Kidney (tissue), 14 donors: Measurements from ENCODE around the gene AXIN1. TPM values are rescaled to one million over a fixed set of nuclear protein-coding genes. Genes with fewer than 3 reads are reported as not detected.
A peak's percentile ranks its signal among the peaks of the same experiment; 100 is the strongest.

ENCODE experiments used
- DNase-seq, 5 donors: peaks; one replicate each; pipeline ENCODE4 v3.0.0-alpha.2; 2013 to 2020
- FAIRE-seq: peaks from 2 replicates; lab custom pipeline; 2012; peaks lifted over from hg19 to GRCh38; lab: Jason Lieb, UNC
- H3K27ac ChIP-seq, 2 donors: one replicate each; pipeline ENCODE4 v1.7.0; 2013; ENCODE audit warnings: low read depth in 2 of 2, low read length in 2 of 2, inconsistent platforms in 1 of 2
- H3K27me3 ChIP-seq: one replicate; pipeline ENCODE4 v1.7.1; 2013; ENCODE audit warnings: low read length, inconsistent platforms; ENCODE audit not compliant: control insufficient read depth, insufficient read depth
- H3K36me3 ChIP-seq, 3 donors: one replicate each; pipeline versions ENCODE4 v1.7.0 to v1.7.1; 2013; ENCODE audit warnings: low read length in 3 of 3, control low read depth in 1 of 3, inconsistent platforms in 1 of 3; ENCODE audit not compliant: insufficient read depth in 3 of 3, control insufficient read depth in 2 of 3
- H3K4me1 ChIP-seq, 3 donors: one replicate each; pipeline versions ENCODE4 v1.7.0 to v1.7.1; 2013; ENCODE audit warnings: low read length in 3 of 3, inconsistent platforms in 1 of 3, low read depth in 1 of 3; ENCODE audit not compliant: control insufficient read depth in 2 of 3, insufficient read depth in 2 of 3
- H3K4me3 ChIP-seq, 3 donors: one replicate each; pipeline versions ENCODE4 v1.7.0 to v1.8.1; 2013; ENCODE audit warnings: low read length in 3 of 3, control low read depth in 1 of 3, inconsistent platforms in 1 of 3
- H3K9ac ChIP-seq, 3 donors: one replicate each; pipeline versions ENCODE4 v1.7.0 to v1.7.1; 2013; ENCODE audit warnings: low read length in 3 of 3, control low read depth in 1 of 3, inconsistent platforms in 1 of 3
- H3K9me3 ChIP-seq, 3 donors: one replicate each; pipeline versions ENCODE4 v1.7.0 to v1.7.1; 2013; ENCODE audit warnings: low read length in 3 of 3, control low read depth in 1 of 3, inconsistent platforms in 1 of 3; ENCODE audit not compliant: control insufficient read depth in 2 of 3, insufficient read depth in 1 of 3
- intact Hi-C: fragments of 100-400 bp; cut with DNase I; formaldehyde crosslinking; loops from one replicate; pipeline ENCODE4 v1.11.1; 2022
- polyA plus RNA-seq: library from polyadenylated mRNA; stranded (reverse); fragments of 350-450 nt; fragmentation: Illumina TruSeq; extraction: RNeasy Lipid Tissue Mini Kit (QIAGEN cat#74804); gene quantifications from one replicate; pipeline ENCODE4 v1.2.3, GENCODE V29; 2014; ENCODE audit warnings: low read depth, low replicate concordance; ENCODE audit not compliant: insufficient read depth
- total RNA-seq: library from RNA; stranded (reverse); fragmentation: NEBNext Ultra II Directional; extraction: Animal tissue kit (Norgen Biotek cat#: 25700); gene quantifications from one replicate; pipeline ENCODE4 v1.2.1, GENCODE V29; 2021
- TF ChIP-seq, protein P1 (sequence below): IDR thresholded peaks from 3 replicates; pipeline ENCODE4 v1.5.1; 2012; ENCODE audit warnings: mild to moderate bottlenecking, moderate library complexity, borderline replicate concordance; ENCODE audit not compliant: insufficient read depth; ENCODE audit errors: extremely low read depth
- donor health status: control.
- donor health status: control.
- donor health status: control.
- donor health status: control.
- donor health status: control.
- donor health status: DM: yes; HTN: yes; CAD: no.
- donor health status: Normal renal cell carcinoma (clear cell type).

AXIN1 gene
- total and polyA plus RNA-seq, 2 donors from 2014 or later, result 9.7 to 24.6 TPM

DNA sequence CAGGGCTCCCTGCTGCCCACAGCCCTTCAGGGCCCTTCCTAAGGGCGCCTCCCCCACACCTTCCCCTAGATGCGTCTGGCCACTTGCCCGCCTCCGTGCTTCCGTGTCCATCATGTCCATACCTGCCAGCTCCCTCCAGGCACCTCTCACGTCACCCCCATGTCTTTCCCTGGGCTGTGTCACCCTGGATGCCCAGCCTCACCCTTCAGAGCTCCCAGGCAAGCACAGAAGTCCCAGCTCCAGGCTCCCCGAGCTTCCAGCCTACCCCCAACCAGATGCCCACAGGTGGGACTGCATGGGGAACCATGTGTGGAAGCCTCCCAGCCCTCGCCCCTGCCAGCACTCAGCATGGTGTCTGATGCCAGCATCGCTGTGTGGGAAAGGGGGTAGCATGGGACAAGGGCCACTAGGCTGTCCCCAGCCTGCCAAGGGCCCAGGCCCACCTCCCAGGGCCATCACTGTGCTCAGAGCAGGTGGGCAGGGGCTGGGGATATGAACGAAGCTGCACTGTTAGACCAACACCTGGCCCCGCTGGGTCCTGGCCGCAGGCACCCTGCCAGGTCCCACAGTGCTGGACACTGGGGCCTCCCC lies 1.9 kb upstream of the AXIN1 start:
- Histone ChIP-seq H3K27me3 (no peaks in the 10 kb centered on the region), H3K4me1 (peaks cover 0 to 4% (median 0%) of the 10 kb centered on the region in 3 donors), H3K9ac (no peak overlapping the region), H3K4me3 (no peak overlapping the region), H3K27ac (no peak overlapping the region), H3K9me3 (no peaks in the 10 kb centered on the region), H3K36me3 (peaks cover 0 to 6% (median 0%) of the 10 kb centered on the region in 3 donors)
- DNase-seq (peak in 1 of 5 donors; percentile 76), FAIRE-seq (no peak)
- TF ChIP-seq, protein P1, sequence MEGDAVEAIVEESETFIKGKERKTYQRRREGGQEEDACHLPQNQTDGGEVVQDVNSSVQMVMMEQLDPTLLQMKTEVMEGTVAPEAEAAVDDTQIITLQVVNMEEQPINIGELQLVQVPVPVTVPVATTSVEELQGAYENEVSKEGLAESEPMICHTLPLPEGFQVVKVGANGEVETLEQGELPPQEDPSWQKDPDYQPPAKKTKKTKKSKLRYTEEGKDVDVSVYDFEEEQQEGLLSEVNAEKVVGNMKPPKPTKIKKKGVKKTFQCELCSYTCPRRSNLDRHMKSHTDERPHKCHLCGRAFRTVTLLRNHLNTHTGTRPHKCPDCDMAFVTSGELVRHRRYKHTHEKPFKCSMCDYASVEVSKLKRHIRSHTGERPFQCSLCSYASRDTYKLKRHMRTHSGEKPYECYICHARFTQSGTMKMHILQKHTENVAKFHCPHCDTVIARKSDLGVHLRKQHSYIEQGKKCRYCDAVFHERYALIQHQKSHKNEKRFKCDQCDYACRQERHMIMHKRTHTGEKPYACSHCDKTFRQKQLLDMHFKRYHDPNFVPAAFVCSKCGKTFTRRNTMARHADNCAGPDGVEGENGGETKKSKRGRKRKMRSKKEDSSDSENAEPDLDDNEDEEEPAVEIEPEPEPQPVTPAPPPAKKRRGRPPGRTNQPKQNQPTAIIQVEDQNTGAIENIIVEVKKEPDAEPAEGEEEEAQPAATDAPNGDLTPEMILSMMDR, result no peak
- intact Hi-C loops, result no loop called here

DNA sequence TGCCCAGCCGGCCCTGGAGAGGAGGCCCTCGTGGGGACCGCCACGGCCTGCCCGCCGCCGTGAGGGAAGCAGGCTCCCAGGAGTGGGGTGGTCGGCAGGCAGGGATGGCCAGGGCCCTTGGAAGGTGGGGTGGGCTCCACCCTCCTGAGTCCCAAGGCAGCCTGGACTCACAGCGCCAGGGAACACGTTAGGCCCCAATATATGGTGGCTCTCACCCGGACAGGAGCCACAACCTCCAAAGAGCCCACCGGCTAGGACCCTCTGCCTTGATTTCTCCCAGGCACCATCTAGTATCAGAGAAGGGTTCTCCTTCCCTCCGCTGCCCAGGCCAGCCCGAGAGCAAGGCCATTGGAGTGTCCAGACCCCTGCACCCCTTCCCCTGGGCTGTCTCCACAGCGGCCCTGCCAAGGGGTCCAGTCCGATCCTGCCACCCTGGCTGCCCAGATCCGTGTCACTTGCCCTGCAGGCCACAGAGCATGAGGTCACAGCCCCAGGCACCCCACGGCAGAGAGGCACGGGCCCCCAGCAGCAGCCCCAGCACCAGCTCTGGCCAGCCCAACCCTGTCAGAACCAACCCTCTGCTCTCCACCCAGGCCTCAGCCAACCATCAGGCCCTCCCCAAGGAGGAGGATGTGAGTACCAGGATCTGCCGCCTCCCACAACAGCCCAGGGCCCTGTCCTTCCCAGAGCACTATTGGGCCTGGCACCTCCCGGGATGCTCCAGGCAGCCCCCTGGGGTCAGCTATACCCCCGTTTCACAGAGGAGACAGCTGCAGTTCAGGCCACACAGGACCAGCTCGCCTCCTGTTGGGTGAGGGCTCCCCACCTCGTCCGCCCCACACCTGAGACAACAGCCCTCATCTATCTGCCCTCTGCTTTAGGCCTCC lies 1.1 kb upstream of the AXIN1 start:
- H3K27ac ChIP-seq, result no peak overlapping the region
- peaks cover 0 to 6% (median 0%) of the 10 kb centered on the region in 3 donors for H3K36me3 ChIP-seq
- TF ChIP-seq, protein P1, result no peak
- H3K27me3 ChIP-seq, result no peaks in the 10 kb centered on the region
- H3K9me3 ChIP-seq, result no peaks in the 10 kb centered on the region
- peak overlapping the region in 1 of 3 donors; percentile 53 for H3K4me3 ChIP-seq
- peaks cover 0 to 6% (median 0%) of the 10 kb centered on the region in 3 donors for H3K4me1 ChIP-seq
- intact Hi-C loops, result no loop called here
- no peak overlapping the region for H3K9ac ChIP-seq
- DNase-seq (peak in 2 of 5 donors; percentile 82 to 87), FAIRE-seq (no peak)

DNA sequence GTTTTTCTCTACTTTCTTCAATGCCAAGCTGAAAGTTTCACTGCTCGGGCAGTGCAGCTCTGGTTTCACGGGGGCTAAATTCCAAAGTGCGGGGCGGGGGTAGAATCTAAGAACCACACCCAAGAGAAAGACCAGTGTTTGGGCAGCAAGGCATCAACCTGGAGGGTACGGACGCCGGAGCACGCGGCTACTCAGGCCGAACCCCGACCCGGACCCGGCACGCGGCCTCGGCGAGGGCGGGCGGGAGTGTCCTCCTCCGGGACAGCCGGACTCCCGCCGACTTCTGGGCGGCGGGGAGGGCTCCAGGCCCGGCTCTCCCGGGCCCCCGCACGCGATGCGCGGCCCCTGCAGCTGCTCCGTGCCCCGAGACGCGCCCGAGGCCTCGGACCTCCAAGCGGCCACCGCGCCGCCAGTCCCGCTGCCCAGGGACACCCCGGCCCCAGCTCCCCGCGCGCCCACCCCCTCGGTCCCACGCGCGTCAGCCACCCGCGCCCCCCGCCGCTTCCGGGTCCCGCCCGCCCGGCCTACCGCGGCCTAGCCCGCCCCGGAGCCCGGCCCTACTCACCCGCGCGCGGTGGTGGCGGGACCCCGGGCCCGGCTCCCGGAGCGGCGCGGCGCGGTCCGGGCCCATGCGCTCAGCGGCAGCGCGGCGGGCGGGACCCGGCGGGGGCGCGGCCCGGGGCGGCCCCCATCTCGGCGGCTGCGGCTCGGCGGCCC lies 561 bp downstream of the AXIN1 start:
- Histone ChIP-seq H3K27me3 (no peaks in the 10 kb centered on the region), H3K27ac (no peak overlapping the region), H3K4me3 (peak overlapping the region; percentile 45 to 56 (median 51)), H3K36me3 (peaks cover 0 to 6% (median 3%) of the 10 kb centered on the region in 3 donors), H3K9me3 (no peaks in the 10 kb centered on the region), H3K4me1 (peaks cover 0 to 6% (median 0%) of the 10 kb centered on the region in 3 donors), H3K9ac (peak overlapping the region in 1 of 3 donors; percentile 46)
- TF ChIP-seq, protein P1, result no peak
- DNase-seq, result peak in 4 of 5 donors; percentile 39 to 91 (median 65)
- intact Hi-C loops, result no loop called here
- no peak for FAIRE-seq
